HG02981 (cell line): ENCODE data around the gene P2RY4.
"Not testable (repeated sequence)": the region's sequence is repeated elsewhere in the genome, so short reads cannot be mapped to it uniquely, and the experiment has no call there.

Experiments
- ATAC-seq: cut with Tn5 transposase; IDR thresholded peaks from one replicate; pipeline ENCODE4 v1.9.1; 2021; ENCODE audit warnings: mild to moderate bottlenecking, moderate library complexity; ENCODE audit not compliant: unreplicated experiment

The P2RY4 gene

DNA sequence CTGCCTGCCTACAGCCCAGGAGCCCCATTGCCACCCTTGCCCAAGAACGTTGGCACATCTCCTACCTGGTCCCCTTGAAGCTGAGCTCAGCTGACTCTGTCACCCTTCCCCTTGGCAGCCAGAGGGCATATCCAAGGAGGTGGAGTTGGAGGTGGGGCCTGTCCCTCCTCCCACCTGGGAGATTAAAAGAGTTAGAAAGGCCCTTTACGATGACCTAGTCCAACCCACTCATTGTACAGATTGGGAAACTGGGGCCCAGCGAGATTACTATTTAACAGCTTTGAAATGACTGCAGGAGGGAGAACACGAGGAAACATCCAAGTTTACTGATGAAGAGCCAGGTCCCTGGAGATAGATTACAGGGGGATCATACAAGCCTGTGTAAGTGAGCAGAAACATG is at the start of gene P2RY4:
P2RY4 (minus strand) TSS at position 101 of the 400 bp plus-strand sequence. CDS start 580 bp downstream, outside the sequence.
- no peak for ATAC-seq

DNA sequence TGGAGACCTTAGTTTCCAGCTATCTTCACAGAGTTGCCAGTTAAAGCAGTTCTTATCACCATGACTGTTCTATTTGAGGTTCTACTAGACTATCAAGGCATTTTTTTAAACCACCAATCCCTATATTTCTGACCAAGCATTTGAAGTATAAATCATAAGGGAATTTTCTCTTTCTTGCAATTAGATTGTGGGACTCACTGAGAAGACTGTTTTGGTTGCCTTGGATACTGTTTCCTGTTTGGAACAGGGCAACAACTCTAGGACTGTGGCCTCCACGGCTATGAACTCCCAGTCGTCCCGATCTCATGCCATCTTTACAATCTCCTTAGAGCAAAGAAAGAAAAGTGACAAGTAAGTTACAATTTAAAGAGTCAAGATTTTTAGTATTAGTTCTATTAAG is 41.7 kb upstream of the P2RY4 start:
- ATAC-seq = no peak

DNA sequence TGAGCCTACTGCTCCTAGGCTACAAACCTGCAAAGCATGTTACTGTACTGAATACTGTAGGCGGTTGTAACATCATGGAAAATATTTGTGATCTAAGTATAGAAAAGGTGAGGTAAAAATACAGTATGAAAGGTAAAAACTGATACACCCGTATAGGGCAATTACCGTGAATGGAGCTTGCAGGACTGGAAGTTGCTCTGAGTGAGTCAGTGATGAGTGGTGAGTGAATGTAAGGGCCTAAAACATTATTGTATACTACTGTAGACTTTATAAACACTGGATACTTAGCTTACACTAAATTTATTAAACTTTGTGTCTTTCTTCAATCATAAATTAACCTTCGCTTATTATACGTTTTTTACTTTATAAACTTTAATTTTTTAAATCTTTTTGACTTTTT is 33.6 kb upstream of the P2RY4 start:
- no peak for ATAC-seq

DNA sequence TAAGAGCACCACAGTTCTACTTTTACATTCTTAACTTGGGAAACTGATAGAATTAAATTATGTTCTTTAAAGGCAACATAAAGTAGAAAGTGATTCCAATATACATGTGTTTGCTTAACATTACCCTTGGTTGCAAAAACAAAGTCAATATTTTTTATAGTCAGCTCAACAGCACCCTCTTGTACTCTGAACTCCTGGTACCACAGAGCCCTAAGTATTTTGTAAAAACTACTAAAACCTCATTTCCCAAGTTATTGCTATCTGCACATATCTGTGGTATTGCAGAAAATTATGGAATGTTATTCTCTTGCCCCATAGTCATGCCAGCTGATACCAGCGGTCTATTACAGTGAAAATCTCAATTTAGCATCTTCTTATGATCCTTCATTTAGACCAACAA is 32.8 kb upstream of the P2RY4 start:
- ATAC-seq = no peak

DNA sequence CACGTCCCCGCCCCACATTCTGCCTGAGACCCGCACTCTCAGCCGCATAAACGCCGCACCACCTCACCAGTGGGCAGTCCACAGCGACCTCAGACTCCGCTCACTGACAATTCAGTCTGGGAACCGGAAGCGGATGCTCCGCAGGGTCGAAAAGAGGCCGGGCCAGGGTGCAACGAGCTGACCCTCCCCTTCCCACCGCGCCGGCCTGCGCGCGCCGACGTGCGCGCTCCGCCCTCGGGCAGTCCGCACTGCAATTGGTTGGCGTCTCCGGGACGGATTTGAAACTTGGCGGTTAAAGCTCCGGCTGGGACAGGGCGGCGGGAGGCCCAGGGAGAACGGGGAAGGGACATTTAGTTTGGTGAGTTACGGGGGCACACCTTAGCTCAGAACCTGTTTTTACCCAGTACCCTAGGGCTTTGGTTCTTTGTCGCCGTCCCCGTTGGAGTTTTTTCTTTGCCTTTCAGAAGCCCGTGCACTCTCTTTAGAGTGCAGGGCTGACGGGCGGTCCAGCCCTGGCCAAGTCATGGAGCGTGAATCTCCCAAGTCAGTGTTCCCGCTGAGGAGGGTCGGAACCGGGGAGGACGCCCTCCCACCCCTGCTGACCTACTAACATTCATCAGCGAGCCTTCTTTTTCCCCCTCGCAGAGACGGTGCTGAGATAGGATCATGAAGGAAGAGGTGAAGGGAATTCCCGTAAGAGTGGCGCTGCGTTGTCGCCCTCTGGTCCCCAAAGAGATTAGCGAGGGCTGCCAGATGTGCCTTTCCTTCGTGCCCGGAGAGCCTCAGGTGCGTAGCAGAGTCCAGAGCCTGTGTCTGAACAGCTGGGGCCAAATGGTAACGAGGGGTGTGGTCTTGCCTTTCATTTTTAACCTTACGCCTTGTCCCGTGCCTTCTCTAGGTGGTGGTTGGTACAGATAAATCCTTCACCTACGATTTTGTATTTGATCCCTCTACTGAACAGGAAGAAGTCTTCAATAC is 30.1 kb upstream of the P2RY4 start, which contains the start of the genes KIF4A and PDZD11:
KIF4A (plus strand) TSS at position 312 of the 978 bp plus-strand sequence; CDS start at position 667, 355 bp downstream.
PDZD11 (minus strand) TSS at position 135 of the 978 bp plus-strand sequence. CDS start 586 bp downstream, outside the sequence.
- peak; percentile 97 for ATAC-seq

DNA sequence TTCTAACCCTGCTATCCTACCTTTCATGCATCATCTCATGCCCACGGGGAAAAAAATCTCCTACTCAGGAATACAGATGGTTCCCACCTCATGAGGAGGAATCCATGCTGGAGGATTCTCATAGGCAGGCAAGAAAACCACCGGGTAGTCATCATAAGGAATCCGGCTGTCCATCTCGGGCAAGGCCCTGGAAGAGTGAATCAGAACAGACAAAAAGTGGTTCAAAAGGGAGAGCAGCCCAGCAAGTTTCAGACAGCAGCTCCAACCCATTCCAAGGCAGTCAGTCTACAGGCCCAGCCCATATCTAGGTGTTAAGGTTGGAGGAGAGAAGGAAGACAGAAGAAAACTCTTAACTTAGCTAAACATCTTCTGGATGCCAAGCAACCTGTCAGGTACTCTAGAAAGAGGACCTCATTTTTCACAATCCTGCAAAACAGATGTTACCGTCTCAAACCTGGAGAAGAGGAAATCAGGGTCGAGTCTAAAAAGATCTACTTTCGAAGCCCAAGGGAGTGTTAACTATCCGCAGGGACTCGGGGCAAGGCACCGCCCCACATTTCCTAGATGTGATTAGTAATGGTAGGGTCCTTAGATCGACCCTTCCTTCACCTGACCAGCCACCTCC is 29.3 kb upstream of the P2RY4 start:
- no peak for ATAC-seq

DNA sequence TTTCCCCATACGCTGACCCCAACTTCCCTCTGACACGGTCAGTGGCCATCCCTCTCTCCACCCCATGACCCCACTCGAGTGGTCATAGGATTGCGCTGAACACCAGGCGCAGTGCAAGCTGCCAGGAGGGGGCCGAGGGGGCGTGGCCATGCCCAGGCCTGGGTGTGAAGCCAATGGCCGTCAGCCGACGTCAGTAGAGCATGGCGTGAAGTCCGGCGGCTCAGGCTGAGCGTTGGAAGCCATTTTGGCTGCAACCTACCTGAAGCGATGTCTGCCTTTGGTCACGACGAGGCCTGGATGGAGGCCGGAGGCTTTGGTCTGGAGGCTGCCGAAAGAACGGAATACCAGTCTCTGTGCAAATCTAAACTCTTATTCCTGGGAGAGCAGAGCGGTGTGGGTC is 21.9 kb upstream of the P2RY4 start, which contains the start of gene RAB41:
RAB41 (plus strand) TSS at position 222 of the 400 bp plus-strand sequence; CDS start at position 268, 46 bp downstream.
- no peak for ATAC-seq

DNA sequence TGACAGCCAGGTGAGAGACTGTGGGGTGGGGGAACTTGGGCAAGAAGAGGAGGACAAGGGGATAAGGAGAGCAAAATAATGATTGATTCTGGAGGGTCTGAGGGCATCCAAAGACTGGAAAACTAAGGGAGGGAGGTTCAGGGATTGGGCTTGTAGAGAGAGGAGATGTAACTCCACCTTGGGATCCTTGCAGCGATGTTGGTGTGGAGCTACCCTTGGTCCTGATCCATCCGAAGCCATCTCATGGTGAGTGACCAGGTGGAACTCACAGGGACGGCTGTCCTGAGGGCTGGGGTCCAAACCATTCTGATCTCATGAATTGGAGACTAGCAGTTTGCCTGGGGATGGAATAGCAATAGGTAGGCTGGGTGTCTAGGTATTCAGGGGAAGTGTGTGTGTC is 20.6 kb upstream of the P2RY4 start:
- ATAC-seq = no peak

DNA sequence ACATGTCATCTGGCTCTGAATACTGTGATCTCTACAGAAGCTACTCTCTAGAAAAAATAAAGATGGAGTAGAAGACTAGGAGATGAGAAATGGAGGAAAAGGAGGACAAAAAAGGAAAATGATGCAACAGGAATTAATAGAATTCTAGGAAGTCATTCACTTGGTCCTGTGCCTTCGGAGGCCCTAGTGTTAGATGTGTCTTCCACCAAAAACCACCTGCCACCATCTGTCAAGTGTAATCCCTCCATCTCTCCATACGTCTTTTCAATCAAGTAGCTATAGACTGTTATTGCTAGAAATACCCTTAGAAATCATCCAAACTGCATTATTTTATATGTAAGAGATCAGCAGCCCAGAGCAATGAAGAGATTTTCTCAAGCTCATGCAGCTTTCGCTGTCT is 19.1 kb upstream of the P2RY4 start:
- no peak for ATAC-seq

DNA sequence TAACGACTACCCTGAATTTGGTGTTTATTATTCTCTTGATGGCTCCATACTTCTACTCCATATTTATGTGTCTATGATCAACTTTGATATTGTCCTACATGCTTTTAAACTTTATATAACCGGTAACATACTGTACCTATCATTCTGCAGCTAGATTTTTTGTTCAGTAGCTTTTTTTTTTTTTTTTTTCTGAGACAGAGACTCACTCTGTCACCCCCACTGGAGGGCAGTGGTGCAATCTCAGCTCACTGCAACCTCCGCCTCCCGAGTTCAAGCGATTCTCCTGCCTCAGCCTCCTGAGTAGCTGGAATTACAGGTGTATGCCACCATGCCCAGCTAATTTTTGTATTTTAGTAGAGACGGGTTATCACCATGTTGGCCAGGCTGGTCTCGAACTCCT is 14.0 kb upstream of the P2RY4 start:
- not testable (repeated sequence) for ATAC-seq

DNA sequence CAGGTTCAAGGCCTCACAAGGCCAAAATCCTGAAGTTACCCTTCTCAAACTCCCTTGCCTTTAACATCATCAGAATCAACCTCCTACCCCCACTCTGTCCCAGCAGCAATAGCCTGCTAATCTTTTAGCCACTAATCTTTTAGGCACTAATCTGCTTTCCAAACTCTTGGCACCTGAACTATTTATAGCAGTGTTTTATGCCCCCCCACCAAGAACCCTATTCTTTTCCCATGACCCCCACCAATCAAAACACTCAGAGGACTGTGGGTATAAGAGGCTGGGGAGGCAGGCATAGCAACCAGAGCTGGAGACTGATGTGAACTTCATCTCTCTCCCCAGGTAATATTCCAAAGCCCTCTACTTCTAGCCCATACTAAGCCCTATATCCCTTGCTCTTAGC is 8.0 kb upstream of the P2RY4 start, which contains the start of gene ARR3:
ARR3 (plus strand) TSS at position 301 of the 400 bp plus-strand sequence. CDS start 1,052 bp downstream, outside the sequence.
- no peak for ATAC-seq

DNA sequence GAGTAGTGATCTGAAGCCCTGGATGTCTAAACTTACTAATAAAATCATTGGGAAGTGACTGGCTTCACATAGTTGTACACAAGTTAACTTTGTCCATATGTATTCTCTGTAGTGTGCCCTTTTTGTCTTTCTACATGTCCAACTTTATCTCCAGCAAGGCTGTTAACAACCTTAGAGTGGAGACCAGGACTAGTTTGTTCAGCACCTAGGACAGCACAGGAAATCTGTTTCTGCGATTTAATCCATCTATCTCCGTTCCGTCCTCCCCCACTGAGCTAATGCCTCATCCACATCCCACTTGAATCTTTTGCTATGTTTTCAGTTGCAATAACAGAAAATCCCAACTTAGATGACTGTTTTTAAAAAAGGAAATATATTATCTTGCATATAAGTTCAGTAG is 4.8 kb upstream of the P2RY4 start:
- no peak for ATAC-seq

DNA sequence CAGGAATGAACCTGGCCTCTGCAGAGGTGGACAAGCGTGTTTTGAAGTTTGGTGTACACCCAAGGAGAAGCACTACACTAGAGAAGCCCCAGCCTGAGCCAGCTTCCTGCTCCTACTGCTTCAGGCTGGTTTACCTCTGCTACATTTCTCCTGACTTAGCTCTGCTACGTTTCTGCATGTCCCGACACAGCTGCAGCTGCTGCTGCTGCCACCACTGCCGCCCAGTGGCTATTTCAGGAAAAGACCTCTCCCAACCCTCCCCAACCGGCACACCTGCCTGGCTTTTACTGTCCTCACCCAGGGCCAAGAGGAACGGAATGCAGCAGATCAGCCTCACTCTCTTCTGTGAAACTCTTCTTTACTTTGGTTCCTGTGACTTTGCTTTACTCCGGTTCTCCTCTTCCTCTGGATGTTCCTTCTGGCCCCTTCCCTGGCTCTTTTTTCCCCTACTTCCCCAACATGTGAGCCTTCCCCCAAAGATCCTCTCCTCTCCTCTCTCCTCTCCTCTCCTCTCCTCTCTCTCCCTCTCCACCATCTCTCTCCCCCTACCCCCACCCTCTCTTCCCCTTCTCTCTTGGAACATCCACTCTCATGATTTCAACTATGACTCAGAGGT is 3.1 kb upstream of the P2RY4 start:
- ATAC-seq = peak; percentile 71

DNA sequence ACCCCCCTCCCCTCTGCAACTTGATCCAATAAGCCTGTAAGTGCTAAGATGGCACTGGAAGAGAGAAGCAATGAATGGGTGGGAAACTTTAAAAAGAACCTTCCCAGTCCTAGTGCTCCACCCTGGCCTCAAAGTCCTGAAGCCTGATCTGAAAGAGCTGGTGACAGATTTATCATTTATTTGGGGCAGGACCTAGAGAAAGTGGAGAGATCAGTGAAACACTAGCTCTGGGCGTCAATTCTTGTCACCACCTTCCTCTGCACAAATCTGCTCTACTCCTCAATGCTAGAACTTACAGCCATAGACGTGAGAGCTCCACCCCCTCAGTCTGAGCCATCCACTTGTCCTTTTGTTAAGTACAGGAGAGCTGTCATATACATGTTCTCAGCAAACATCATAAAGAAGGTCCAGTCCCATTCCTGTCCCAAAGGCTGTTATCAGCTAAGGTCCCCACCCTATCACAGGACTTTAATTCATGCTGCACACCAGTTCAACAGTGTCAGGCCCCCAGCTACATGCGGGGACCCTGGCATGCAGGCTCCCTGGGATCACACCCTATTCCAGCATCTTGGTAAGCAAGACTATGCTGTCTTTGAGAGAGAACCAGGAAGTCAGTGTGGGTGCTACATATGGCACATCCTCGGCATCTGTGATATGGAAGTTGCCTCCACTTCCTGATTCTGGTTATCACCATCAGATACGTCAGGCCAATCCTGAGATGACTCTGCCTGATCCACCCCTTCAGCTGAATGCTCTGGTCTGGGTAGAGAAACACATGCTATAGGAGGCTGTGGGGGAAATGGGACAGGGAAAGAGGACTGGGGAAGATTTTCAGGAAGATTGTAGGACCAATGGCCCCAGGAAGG is 2.3 kb downstream of the P2RY4 start:
- no peak for ATAC-seq

DNA sequence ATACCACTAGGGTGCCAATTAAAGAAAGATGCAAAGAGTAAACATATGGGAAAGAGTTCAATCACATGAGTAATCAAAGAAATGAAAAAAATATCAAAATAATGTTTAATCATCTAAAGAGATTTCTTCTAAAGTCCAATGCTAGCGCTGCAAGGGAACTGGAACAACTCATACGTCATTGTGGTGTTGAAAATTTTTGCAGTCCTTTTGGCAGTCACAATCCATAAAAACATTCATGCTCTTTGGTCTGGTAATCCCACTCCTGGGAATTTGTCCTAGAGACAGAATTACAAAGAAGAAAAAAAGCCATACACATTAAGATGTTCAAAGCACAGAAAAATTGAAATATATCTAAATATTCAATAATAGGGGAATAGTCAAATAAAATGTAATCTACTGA is 4.6 kb downstream of the P2RY4 start:
- no peak for ATAC-seq

DNA sequence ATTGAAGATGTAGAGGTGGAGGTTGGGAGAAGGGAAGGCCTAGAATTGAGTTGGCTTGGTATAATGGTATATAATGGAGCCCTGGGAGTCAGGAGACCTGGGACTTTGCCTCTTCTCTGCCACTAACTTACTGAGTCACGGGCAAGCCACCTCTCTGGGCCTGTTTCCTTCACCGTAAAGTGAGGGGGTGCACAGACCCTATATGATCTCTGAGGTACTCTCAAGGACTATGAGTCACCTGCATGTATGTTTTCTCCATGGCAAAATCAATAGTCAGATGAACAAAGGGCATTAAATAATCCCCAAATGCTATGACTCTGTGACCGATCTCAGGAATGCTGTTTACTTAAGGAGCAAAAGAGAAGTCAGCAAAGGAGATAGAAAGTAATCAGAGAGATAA is 5.1 kb downstream of the P2RY4 start:
- no peak for ATAC-seq

DNA sequence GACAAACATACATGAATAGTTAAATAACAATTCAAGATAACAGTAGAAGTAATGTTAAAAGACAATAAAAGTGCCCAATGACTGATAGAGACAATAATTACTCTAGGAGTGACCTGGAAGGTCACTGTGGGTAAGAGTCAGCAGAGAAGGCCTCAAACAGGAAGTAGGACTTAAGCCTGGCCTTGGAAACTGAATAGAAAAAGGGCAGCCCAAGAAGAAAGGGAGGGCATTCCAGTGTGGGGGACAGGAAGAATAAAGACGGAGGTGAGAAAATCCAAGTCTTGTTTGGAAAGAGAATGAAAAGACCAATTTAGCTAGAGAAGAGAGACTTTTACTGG is 6.0 kb downstream of the P2RY4 start:
- no peak for ATAC-seq

DNA sequence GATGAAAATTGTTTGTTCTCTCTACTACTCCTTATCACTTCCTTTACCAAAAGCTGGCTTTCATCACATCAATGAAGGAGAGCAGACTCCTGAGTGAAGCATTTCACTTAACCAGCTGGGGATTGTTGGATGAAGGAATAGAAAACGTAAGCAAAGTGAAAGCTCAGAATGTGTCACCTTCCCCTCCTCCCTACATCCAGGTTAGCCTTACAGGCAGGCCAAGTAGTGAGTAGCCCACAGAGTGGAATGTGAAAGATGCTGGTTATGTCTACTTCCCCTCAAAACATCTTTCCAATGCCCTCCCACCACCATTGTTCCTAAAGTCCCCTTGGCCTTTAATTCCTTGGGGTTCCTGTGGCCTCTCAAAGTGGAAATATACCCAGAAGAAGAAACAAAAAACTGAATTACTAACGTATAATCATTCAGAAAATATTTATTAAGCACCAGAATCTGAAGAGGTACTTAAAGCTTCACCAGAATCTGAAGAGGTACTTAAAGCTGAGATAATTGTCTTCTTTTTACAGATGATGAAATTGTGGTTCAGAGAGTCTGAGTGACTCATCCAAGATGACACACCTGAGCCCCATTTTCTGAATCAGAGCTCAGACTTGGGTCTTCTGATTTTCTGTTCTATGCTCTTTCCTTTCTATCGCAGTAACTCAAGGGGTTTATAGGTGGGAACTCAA is 6.5 kb downstream of the P2RY4 start:
- no peak for ATAC-seq

DNA sequence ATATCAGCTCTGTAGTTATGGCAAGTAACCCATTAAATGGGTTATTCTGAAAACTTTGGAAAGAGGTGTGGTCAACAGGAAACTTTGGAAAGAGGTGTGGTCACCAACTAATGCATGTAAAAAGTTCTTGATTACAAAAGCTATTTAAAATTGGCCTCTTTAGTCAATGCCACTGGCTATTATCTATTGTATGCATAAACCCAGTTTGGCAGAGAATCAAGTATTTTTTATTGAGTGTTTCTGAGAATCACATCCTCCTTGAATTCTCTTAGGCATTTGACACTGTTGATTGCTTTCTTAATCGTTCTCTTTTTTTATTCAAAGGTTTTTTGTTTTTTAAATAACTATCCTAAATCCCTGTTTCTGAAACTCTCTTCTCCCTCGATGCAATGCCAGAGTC is 7.5 kb downstream of the P2RY4 start:
- ATAC-seq = no peak

DNA sequence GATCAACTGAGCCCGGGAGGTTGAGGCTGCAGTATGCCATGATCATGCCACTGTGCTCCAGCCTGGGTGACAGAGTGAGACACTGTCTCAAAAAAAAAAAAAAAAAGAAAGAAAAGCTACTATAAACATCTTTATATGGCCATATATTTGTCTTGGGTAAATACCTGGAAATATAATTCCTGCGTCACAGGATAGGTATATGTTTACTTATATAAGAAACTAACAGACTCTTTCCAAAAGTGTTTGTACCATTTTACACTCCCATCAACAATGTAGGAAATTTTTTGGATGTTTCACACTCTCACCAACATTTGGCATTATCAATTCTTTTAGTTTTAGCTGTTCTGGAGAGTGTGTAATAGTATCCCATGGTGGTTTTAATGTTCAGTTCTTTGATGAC is 12.8 kb downstream of the P2RY4 start:
- ATAC-seq = no peak
